ENCODE measurements around the gene BARX2.

Gene BARX2

GRCh38 chr11:129446572-129446971 lies 70.9 kb downstream of the BARX2 start:
- TF ChIP-seq, protein P1, sequence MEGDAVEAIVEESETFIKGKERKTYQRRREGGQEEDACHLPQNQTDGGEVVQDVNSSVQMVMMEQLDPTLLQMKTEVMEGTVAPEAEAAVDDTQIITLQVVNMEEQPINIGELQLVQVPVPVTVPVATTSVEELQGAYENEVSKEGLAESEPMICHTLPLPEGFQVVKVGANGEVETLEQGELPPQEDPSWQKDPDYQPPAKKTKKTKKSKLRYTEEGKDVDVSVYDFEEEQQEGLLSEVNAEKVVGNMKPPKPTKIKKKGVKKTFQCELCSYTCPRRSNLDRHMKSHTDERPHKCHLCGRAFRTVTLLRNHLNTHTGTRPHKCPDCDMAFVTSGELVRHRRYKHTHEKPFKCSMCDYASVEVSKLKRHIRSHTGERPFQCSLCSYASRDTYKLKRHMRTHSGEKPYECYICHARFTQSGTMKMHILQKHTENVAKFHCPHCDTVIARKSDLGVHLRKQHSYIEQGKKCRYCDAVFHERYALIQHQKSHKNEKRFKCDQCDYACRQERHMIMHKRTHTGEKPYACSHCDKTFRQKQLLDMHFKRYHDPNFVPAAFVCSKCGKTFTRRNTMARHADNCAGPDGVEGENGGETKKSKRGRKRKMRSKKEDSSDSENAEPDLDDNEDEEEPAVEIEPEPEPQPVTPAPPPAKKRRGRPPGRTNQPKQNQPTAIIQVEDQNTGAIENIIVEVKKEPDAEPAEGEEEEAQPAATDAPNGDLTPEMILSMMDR (IDR thresholded peaks at IDR 0.05), result no peak

DNA sequence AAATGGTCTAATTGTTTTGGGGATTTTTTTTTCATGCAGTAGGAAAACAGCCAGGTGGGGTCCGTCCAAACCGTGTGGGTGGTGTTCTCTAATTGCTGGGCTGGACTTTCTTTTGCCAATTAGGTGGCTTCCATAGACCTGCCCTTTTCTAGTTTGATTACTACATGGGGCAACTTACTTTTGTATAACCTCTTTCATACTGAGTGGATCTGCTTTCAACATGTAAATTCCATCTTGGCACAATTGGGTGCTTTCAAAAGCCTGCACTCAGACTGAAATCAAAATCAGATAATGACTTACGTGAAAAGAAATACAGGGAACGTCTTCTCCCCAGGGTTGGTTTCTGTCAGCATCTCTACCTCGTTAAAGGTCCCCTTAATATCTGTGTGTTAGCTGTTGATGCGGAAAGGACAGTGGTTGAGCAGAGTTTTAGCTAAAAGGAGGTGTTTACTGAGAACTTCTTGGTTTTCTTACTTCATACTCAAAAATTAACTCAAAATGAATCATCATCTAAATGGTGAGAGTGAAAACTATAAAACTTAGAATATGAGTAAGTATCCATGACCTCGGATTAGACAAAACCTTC lies 72.1 kb downstream of the BARX2 start:
- TF ChIP-seq, protein P1 (IDR thresholded peaks at IDR 0.05), result no peak

DNA sequence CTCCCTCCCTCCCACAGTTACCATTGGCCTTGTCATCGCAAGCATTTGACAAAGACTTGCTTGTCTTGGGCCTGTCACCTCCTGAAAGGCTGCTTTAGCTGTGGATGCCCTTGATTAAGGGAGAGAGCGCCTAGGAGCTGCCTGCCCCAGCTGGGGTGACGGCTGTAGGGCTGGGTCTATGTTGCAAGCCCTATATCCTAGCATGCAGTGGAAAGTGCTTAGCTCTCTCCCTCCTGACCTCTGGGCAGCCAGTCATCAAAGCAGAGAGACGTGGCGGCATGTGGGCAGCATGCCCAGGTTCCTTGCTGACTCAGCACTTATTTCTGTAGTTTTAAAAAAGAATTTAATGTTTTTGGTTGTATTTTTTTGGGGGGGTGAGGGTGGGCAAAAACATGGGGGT lies 75.9 kb downstream of the BARX2 start:
- TF ChIP-seq, protein P1 (IDR thresholded peaks at IDR 0.05), result no peak

GRCh38 chr11:129453293-129453721 lies 77.7 kb downstream of the BARX2 start:
- TF ChIP-seq, protein P1 (IDR thresholded peaks at IDR 0.05), result no peak

- TF ChIP-seq, protein P1 (IDR thresholded peaks at IDR 0.05), result no peak
These were observed 79.5 kb downstream of the BARX2 start for GRCh38 chr11:129455101-129455500.

- TF ChIP-seq, protein P1 (IDR thresholded peaks at IDR 0.05), result no peak
These were observed 80.4 kb downstream of the BARX2 start for GRCh38 chr11:129455756-129456655.

- TF ChIP-seq, protein P1 (IDR thresholded peaks at IDR 0.05), result no peak
These were observed 81.7 kb downstream of the BARX2 start for GRCh38 chr11:129457321-129457720.

Data from LNCAP (cell line).